HG03378 (cell line): Measurements from ENCODE around the gene ATG9A.

ENCODE experiments used
- ATAC-seq: cut with Tn5 transposase; IDR thresholded peaks from one replicate; pipeline ENCODE4 v1.9.1; 2021; ENCODE audit warnings: mild to moderate bottlenecking, moderate library complexity; ENCODE audit not compliant: unreplicated experiment

The ATG9A gene

DNA sequence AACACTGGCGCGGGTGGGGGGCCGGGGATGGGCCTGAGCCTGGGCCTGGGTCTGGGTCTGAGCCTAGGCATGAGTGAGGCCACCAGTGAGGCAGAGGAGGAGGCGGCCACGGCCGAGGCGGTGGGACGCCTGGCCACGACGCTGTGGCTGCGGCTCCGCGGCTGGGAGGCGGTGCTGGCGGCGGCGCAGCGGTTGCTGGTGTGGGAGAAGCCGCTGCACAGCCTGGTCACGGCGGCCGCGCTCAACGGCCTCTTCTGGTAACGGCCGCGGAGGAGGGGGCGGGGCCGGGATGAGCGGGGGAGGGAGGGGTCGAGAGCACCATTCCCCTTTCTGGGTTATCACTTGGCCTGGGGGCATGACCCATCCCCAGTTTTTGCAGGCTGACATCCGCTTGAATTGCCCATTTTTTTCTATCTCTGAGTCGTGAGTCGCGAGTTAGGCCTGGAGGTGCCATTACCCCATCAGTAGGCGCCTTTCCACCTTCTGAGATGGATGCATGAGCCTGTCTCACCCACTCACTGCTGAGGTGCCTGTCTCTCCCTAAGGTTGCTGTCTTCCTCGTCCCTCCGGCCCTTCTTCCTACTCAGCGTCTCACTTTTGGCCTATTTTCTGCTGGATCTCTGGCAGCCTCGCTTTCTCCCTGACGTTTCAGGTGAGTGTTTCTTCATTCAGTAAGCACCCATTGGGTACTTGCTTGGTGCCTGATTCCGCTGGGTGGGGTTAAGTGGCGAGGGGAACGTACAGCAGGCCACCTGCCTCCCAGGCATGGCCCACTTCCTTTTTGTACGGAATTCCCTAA is 50.9 kb downstream of the ATG9A start:
- ATAC-seq, result no peak

- ATAC-seq, result peak; percentile 35
These were observed 51.7 kb downstream of the ATG9A start, which contains the start of gene RETREG2 for GRCh38 chr2:219177552-219178376. Gene RETREG2, plus strand, starts transcription at chr2:219178275. Its CDS starts 78 bp downstream, at chr2:219178353.

GRCh38 chr2:219176818-219177551 is 52.5 kb downstream of the ATG9A start, which contains the start of gene CNPPD1:
Gene CNPPD1, minus strand, starts transcription at chr2:219176925. Its CDS starts 97 bp downstream, at chr2:219176828.
- no peak for ATAC-seq

DNA sequence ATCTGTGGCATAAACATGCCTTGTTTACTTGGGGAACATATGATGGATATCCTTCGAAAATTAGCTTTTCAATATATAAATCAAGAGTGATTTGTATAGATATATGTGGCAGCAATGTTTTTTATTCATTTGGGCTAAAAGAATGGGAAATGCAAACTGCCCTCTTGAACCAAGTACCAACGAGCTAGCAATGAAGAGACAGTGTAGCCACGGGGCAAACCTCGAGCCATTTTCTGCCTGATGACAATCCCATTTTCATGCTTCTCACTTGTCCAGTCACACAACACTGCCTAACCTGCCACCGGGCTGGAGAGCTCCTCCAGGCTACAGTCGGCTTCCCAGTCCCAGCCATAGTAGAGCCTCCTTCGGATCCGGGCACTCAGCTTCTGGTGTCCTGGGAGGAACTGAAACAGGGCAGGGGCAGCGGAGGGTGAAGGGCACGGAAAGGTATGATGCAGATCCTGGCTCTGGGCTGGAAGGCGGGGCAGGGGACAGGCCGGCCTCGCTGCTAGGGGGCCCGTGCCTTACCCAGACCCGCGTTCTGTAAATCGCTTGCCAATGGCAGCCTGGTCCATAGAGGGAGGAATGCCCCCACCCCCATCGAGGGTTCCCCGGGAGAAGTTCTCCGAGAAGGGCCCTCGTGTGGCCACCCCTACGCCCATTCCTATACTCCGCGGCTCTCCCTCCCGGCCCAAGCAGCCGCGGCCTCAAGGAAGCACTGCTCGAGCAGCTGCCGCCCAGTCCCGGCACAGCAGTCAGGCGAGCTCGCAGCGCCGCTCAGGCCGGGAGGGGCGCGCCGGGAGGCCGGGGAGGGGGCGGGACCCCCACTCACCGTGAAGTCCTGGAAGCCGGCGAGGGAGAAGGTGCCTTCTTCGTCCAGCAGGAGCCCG is 53.3 kb downstream of the ATG9A start:
- no peak for ATAC-seq

DNA sequence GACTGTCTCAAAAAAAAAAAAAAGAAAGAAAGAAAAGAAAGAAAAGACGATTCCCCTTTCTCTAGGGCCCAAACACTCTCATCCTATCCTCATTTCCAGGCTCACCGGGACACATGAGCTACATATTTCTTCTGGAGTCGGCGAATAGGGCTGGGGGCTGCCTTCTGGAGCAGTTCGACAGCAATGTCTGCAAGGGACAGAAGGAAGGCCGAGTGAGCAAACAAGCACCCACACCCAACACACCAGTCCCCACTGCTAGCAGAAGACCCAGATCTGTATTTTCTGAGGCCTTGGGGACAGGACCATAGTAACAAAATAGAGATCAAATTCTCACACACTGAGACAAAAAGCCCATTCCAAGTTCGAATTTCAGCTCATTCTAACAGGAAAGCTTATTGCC is 54.0 kb downstream of the ATG9A start:
- no peak for ATAC-seq

DNA sequence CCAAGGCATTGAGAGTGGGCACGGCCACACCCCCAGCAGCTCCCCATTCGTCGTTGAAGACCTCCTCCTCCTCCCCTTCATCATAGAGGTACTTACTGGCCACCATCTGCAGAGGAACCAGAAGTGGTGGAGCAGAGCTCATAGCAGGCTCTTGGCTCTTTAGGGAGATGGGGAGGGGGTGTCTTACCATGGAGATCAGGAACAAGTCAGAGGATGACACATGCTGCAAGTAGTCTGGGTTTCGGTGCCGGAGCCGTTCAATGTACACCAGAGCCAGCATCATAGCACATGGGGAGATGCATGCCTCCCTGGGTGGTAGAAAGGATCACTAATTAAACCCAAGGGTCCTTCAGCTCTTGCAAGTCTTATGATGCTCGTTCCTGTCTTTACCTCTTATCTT is 54.6 kb downstream of the ATG9A start:
- no peak for ATAC-seq

- ATAC-seq, result no peak
These were observed 55.3 kb downstream of the ATG9A start for GRCh38 chr2:219174146-219174545.

GRCh38 chr2:219173176-219173575 is 56.3 kb downstream of the ATG9A start:
- ATAC-seq, result no peak

DNA sequence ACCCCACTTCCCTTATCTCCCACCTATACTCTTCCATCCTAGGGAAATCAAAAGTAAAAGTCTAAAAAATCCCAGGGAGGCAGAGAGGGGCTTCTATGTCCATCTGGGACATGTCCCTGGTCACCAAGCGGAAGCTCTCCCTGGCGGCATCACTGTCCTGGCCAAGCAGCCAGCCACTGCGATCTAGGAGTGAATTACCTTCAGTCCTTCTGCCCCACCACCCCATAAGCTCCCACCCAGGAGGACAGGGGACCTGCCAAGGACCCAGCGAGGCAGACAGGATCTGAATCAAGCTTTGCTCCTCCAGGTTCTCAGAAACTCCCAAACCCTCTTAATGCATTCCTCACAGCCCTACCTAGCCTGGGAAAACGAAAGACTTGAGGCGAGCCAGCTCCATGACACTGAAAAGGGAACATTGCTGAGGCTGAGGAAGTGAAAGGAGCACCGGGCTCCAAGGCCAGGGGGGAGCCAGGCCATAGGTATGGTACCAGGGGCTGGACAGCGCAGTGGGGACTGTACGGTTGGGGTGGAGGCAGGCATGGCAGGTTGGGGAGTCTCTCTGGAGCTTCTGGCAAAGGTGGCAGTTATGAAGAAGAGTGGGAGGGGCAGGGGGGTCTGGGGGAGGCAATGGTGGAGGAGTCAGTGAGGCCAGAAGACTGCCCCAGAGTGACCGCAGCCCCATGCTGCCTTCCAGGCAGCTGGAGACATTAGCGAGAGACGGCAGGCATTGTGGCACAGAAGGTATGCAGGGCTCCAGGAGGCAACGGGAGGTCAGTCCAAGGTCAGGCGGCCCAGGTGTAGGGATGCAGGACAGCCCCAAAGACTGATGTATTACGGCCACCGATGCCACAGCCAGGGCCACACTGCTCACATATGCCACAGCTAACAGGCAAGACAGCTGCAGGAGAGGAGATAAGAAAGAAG is 56.9 kb downstream of the ATG9A start:
- ATAC-seq, result no peak

- ATAC-seq, result no peak
These were observed 58.2 kb downstream of the ATG9A start for GRCh38 chr2:219171231-219171651.

GRCh38 chr2:219169930-219170654 is 59.3 kb downstream of the ATG9A start, which contains the start of gene SLC23A3:
Gene SLC23A3, minus strand, starts transcription at chr2:219170029. Its CDS starts 45 bp downstream, at chr2:219169984.
- ATAC-seq, result no peak
